SH-SY5Y (cell line): ENCODE measurements around the gene AP3M1.

Experiments used
- GATA2 ChIP-seq: IDR thresholded peaks from 2 replicates; pipeline ENCODE4 v1.6.1; 2011; ENCODE audit warnings: mild to moderate bottlenecking, low read depth, low read length
- GATA3 ChIP-seq: IDR thresholded peaks from 2 replicates; pipeline ENCODE4 v1.6.1; 2011; ENCODE audit warnings: low read depth, mild to moderate bottlenecking, low read length, moderate library complexity

DNA sequence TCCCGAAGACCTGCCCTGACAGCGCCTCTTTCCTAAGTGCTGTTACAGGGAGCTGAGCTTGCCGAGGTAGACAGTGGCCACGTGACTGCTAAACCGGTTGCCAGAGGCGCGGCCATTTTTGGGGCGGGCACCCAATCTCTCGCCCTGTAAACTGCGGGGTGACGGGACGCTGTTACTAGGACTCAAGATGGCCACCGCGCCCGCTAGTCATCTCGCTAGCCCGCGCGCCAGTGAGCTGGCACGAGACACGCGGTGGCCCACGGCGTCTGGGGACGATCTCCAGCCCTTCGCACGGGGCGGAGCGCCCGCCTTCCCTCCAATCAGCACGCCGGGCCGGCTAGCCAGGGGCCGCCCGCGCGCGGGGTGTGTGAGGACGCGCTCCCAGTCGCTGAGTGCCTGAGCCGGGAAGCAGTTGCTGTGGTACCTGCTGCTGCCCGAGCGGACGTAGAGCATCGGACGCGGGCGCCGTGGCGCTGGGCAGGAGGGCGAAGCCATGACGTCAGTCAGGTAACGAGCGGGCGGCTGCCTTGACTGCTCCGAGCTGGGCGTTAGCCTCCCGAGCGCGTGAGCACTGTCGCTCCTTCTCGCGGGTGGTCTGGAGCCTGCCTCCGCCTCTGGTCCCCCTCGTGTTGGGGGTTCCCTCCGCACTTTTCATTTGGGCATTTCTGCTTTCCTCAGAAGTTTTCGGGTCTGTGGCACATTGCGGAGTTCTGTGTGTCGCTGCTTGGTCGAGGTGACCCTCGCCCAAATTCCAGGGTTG lies 25.9 kb upstream of the AP3M1 start:
- TF ChIP-seq GATA2 (no peak; the same call in 1 of the 2 replicates), GATA3 (no peak)
